MCF 10A (cell line): ENCODE data around the gene BICD1. TPM values are rescaled to one million over a fixed set of nuclear protein-coding genes. Genes with fewer than 3 reads are reported as not detected.

Experiments used
- BruUV-seq: library from RNA; stranded (reverse); fragments of 400-500 nt; replicated peaks from 2 replicates; lab custom pipeline; 2021; lab: Mats Ljungman, UMichigan
- CTCF ChIA-PET: fragments of 300-600 bp; sonication (Branson Sonifier 250); formaldehyde crosslinking; extraction: SDS; loops from one replicate; lab custom pipeline; 2021; ENCODE audit warnings: antibody characterized with exemption, inconsistent platforms; lab: Yijun Ruan, JAX
- POLR2A ChIA-PET: fragments of 300-600, 350-650 bp; sonication (Branson Sonifier 250); formaldehyde crosslinking; extraction: SDS; loops from one replicate; lab custom pipeline; 2020; ENCODE audit warnings: antibody characterized with exemption, inconsistent platforms; lab: Yijun Ruan, JAX
- DNase-seq: peaks from one replicate; pipeline ENCODE4 v3.0.0-alpha.2; 2018; ENCODE audit not compliant: unreplicated experiment
- H3K27ac Mint-ChIP-seq: one replicate; pipeline ENCODE4 v1.8.0; 2022; ENCODE audit warnings: mild to moderate bottlenecking, low read depth, mixed read lengths; ENCODE audit not compliant: unreplicated experiment
- H3K27me3 Mint-ChIP-seq: one replicate; pipeline ENCODE4 v1.8.0; 2022; ENCODE audit warnings: mixed read lengths; ENCODE audit not compliant: insufficient read depth, unreplicated experiment
- H3K36me3 Mint-ChIP-seq: one replicate; pipeline ENCODE4 v1.8.0; 2022; ENCODE audit warnings: mild to moderate bottlenecking, moderate library complexity, mixed read lengths; ENCODE audit not compliant: insufficient read depth, unreplicated experiment
- H3K4me1 Mint-ChIP-seq: one replicate; pipeline ENCODE4 v1.8.0; 2022; ENCODE audit warnings: mixed read lengths; ENCODE audit not compliant: insufficient read depth, unreplicated experiment
- H3K4me3 Mint-ChIP-seq: one replicate; pipeline ENCODE4 v1.8.0; 2022; ENCODE audit warnings: mild to moderate bottlenecking, moderate library complexity, mixed read lengths; ENCODE audit not compliant: unreplicated experiment
- H3K9me3 Mint-ChIP-seq: one replicate; pipeline ENCODE4 v1.8.0; 2022; ENCODE audit warnings: mixed read lengths; ENCODE audit not compliant: unreplicated experiment
- CTCF ChIP-seq: fragments of 200-600 bp; IDR thresholded peaks from one replicate; pipeline ENCODE4 v1.8.0; 2022; ENCODE audit warnings: antibody characterized with exemption, mild to moderate bottlenecking; ENCODE audit not compliant: unreplicated experiment
- intact Hi-C: fragments of 100-400 bp; cut with micrococcal nuclease; formaldehyde crosslinking; loops from 2 replicates; pipeline ENCODE4 v1.14.1; 2022
- total RNA-seq: library from RNA; stranded (reverse); gene quantifications from 2 replicates; pipeline ENCODE4 v1.2.3, GENCODE V29; 2022

The BICD1 gene
- total RNA-seq, 1 experiment from 2014 or later, result 49.3 TPM

- Mint-ChIP-seq H3K27ac (no peak overlapping the region), H3K4me1 (no peaks in the 10 kb centered on the region), H3K27me3 (no peaks in the 10 kb centered on the region), H3K4me3 (no peak overlapping the region), H3K9me3 (no peaks in the 10 kb centered on the region), H3K36me3 (no peaks in the 10 kb centered on the region)
- POLR2A ChIA-PET, result interaction anchor here (0.6 kb wide), 2 partner anchors 37 to 220 kb away, joined by 3 read pairs; no protein-coding TSS in a partner anchor
- no peak for DNase-seq
- intact Hi-C loops, result no loop called here
- CTCF ChIA-PET, result interaction anchor here (0.6 to 2.4 kb wide), 2 partner anchors 9 to 820 kb away, joined by 3 to 14 read pairs; no protein-coding TSS in a partner anchor
- TF ChIP-seq CTCF, result no peak
- BruUV-seq, result no TSS peak
Observed at GRCh38 chr12:32070370-32070769, 36.3 kb upstream of the BICD1 start.

- H3K27ac Mint-ChIP-seq, result no peak overlapping the region
- no peak for TF ChIP-seq CTCF
- H3K4me1 Mint-ChIP-seq, result no peaks in the 10 kb centered on the region
- no peak overlapping the region for H3K4me3 Mint-ChIP-seq
- H3K9me3 Mint-ChIP-seq, result no peaks in the 10 kb centered on the region
- H3K27me3 Mint-ChIP-seq, result no peaks in the 10 kb centered on the region
- ChIA-PET CTCF (interaction anchor here (0.7 to 2.4 kb wide), 3 partner anchors 11 to 390 kb away, joined by 3 to 14 read pairs (median 4); no protein-coding TSS in a partner anchor), POLR2A (interaction anchor here (0.6 kb wide), 2 partner anchors 11 to 400 kb away, joined by 3 read pairs; no protein-coding TSS in a partner anchor)
- DNase-seq, result no peak
- BruUV-seq, result no TSS peak
- H3K36me3 Mint-ChIP-seq, result no peaks in the 10 kb centered on the region
- intact Hi-C loops, result no loop called here
Observed at GRCh38 chr12:32072102-32072501, 34.5 kb upstream of the BICD1 start.

- intact Hi-C loops, result no loop called here
- ChIA-PET POLR2A (interaction anchor here (0.6 to 1.6 kb wide), 2 partner anchors 11 to 178 kb away, joined by 3 to 5 read pairs; no protein-coding TSS in a partner anchor), CTCF (interaction anchor here (1.9 kb wide), 1 partner anchor 14 kb away, joined by 6 read pairs; no protein-coding TSS in a partner anchor)
- no TSS peak for BruUV-seq
- H3K4me1 Mint-ChIP-seq, result no peaks in the 10 kb centered on the region
- no peaks in the 10 kb centered on the region for H3K36me3 Mint-ChIP-seq
- no peak for TF ChIP-seq CTCF
- no peak overlapping the region for H3K27ac Mint-ChIP-seq
- no peaks in the 10 kb centered on the region for H3K27me3 Mint-ChIP-seq
- DNase-seq, result no peak
- no peaks in the 10 kb centered on the region for H3K9me3 Mint-ChIP-seq
- H3K4me3 Mint-ChIP-seq, result no peak overlapping the region
Observed at GRCh38 chr12:32074432-32074831, 32.2 kb upstream of the BICD1 start.

GRCh38 chr12:32076941-32077340 is 29.7 kb upstream of the BICD1 start:
- H3K4me1 Mint-ChIP-seq, result no peaks in the 10 kb centered on the region
- intact Hi-C loops, result no loop called here
- TF ChIP-seq CTCF, result no peak
- no peak overlapping the region for H3K4me3 Mint-ChIP-seq
- no peak overlapping the region for H3K27ac Mint-ChIP-seq
- no peaks in the 10 kb centered on the region for H3K36me3 Mint-ChIP-seq
- BruUV-seq, result no TSS peak
- H3K9me3 Mint-ChIP-seq, result no peaks in the 10 kb centered on the region
- no peaks in the 10 kb centered on the region for H3K27me3 Mint-ChIP-seq
- DNase-seq, result no peak
- ChIA-PET POLR2A (no interaction called here), CTCF (interaction anchor here (0.6 kb wide), 1 partner anchor 158 kb away, joined by 3 read pairs; no protein-coding TSS in a partner anchor)
